NCI-H1930 (cell line): ENCODE data around the gene PLEKHA8.
"Not testable (repeated sequence)": the region's sequence is repeated elsewhere in the genome, so short reads cannot be mapped to it uniquely, and the experiment has no call there.

Experiments used
- DNase-seq, 2 experiments: peaks; one replicate each; lab custom pipeline; 2025; lab: John Stamatoyannopoulos, UW

Gene PLEKHA8

GRCh38 chr7:30026229-30027064 lies 1.8 kb upstream of the PLEKHA8 start, which contains the start of gene FKBP14:
Gene FKBP14 (minus strand): TSS chr7:30026702. CDS start chr7:30026508, 194 bp downstream.
- peak; percentile 95 to 96 for DNase-seq

GRCh38 chr7:30027065-30027456 lies 1.2 kb upstream of the PLEKHA8 start:
- no peak for DNase-seq

GRCh38 chr7:30027740-30028215 lies 434 bp upstream of the PLEKHA8 start:
- no peak for DNase-seq

- no peak for DNase-seq
These were observed 780 bp downstream of the PLEKHA8 start for GRCh38 chr7:30028749-30029635.

GRCh38 chr7:30029696-30030095 lies 1.5 kb downstream of the PLEKHA8 start:
- DNase-seq, result no peak

- no peak for DNase-seq
These were observed 4.3 kb downstream of the PLEKHA8 start for GRCh38 chr7:30032310-30033125.

- no peak for DNase-seq
These were observed 6.3 kb downstream of the PLEKHA8 start for GRCh38 chr7:30034501-30034900.

GRCh38 chr7:30036220-30036619 lies 8.0 kb downstream of the PLEKHA8 start:
- DNase-seq, result no peak

- DNase-seq, result no peak
These were observed 10.2 kb downstream of the PLEKHA8 start for GRCh38 chr7:30038196-30038980.

- DNase-seq, result no peak
These were observed 12.7 kb downstream of the PLEKHA8 start for GRCh38 chr7:30040938-30041337.

GRCh38 chr7:30041526-30042269 lies 13.5 kb downstream of the PLEKHA8 start:
- DNase-seq, result no peak

GRCh38 chr7:30046127-30046770 lies 18.0 kb downstream of the PLEKHA8 start:
- DNase-seq, result no peak

GRCh38 chr7:30047124-30047523 lies 18.9 kb downstream of the PLEKHA8 start:
- no peak for DNase-seq

- DNase-seq, result no peak
These were observed 20.4 kb downstream of the PLEKHA8 start for GRCh38 chr7:30048582-30048981.

- no peak for DNase-seq
These were observed 21.0 kb downstream of the PLEKHA8 start for GRCh38 chr7:30049173-30049572.

- DNase-seq, result no peak
These were observed 24.9 kb downstream of the PLEKHA8 start for GRCh38 chr7:30053068-30053467.

- DNase-seq, result no peak
These were observed 29.5 kb downstream of the PLEKHA8 start for GRCh38 chr7:30057741-30058140.

GRCh38 chr7:30061786-30062185 lies 33.6 kb downstream of the PLEKHA8 start:
- not testable (repeated sequence) for DNase-seq

GRCh38 chr7:30062587-30062986 lies 34.4 kb downstream of the PLEKHA8 start:
- peak in 1 of 2 experiments; percentile 5 for DNase-seq

- DNase-seq, result no peak
These were observed 37.5 kb downstream of the PLEKHA8 start for GRCh38 chr7:30065746-30066145.
